ENCODE measurements around the gene HIBCH. TPM values are rescaled to one million over a fixed set of nuclear protein-coding genes. Genes with fewer than 3 reads are reported as not detected.
A peak's percentile ranks its signal among the peaks of the same experiment; 100 is the strongest.

Gene HIBCH
- total RNA-seq, 4 donors from 2014 or later = 16.5 to 20.1 (median 18.3) TPM

- Histone ChIP-seq H3K4me3 (no peak overlapping the region), H3K4me1 (peaks cover 0 to 33% (median 0%) of the 10 kb centered on the region in 3 donors), H3K9me3 (no peaks in the 10 kb centered on the region), H3K27ac (peak overlapping the region in 3 of 4 donors; percentile 10 to 22 (median 22)), H3K27me3 (no peaks in the 10 kb centered on the region), H3K36me3 (peaks cover 0 to 37% of the 10 kb centered on the region in 2 donors)
- TF ChIP-seq CTCF (IDR thresholded peaks at IDR 0.05) (no peak), EP300 (IDR thresholded peaks at IDR 0.05) (no peak), POLR2AphosphoS5 (IDR thresholded peaks at IDR 0.05) (no peak), POLR2A (IDR thresholded peaks at IDR 0.05) (no peak)
- ATAC-seq = peak; percentile 48
- 31 to 41% methylated on average over 4 to 7 of the region's 7 CpGs for WGBS, 2 donors (ENCODE audit: low coverage in 1 of 2)
These were observed 105.0 kb downstream of the HIBCH start for GRCh38 chr2:190214426-190215194.

- Histone ChIP-seq H3K27me3 (no peaks in the 10 kb centered on the region), H3K4me3 (no peak overlapping the region), H3K27ac (no peak overlapping the region), H3K9me3 (no peaks in the 10 kb centered on the region), H3K4me1 (peaks cover 0 to 33% (median 0%) of the 10 kb centered on the region in 3 donors), H3K36me3 (peaks cover 0 to 27% of the 10 kb centered on the region in 2 donors)
- 82 to 87% methylated on average over 7 to 15 of the region's 19 CpGs for WGBS, 2 donors (ENCODE audit: low coverage in 1 of 2)
- no peak for ATAC-seq
- TF ChIP-seq EP300 (IDR thresholded peaks at IDR 0.05) = no peak
- no peak for TF ChIP-seq CTCF (IDR thresholded peaks at IDR 0.05)
- TF ChIP-seq POLR2AphosphoS5 (IDR thresholded peaks at IDR 0.05) = no peak
- TF ChIP-seq POLR2A (IDR thresholded peaks at IDR 0.05) = no peak
These were observed 105.9 kb downstream of the HIBCH start for GRCh38 chr2:190213441-190214335.

GRCh38 chr2:190210471-190210870, 109.2 kb downstream of the HIBCH start:
- Histone ChIP-seq H3K27me3 (no peaks in the 10 kb centered on the region), H3K4me3 (no peak overlapping the region), H3K4me1 (peaks cover 0 to 17% (median 0%) of the 10 kb centered on the region in 3 donors), H3K36me3 (peaks cover 0 to 20% of the 10 kb centered on the region in 2 donors), H3K27ac (no peak overlapping the region), H3K9me3 (no peaks in the 10 kb centered on the region)
- WGBS, 2 donors (ENCODE audit: low coverage in 1 of 2) = 67 to 92% methylated on average over 2 of the region's 2 CpGs
- no peak for ATAC-seq
- TF ChIP-seq POLR2AphosphoS5 (IDR thresholded peaks at IDR 0.05) (no peak), EP300 (IDR thresholded peaks at IDR 0.05) (no peak), POLR2A (IDR thresholded peaks at IDR 0.05) (no peak), CTCF (IDR thresholded peaks at IDR 0.05) (no peak)

- Histone ChIP-seq H3K4me1 (peaks cover 0 to 8% (median 0%) of the 10 kb centered on the region in 3 donors), H3K9me3 (no peaks in the 10 kb centered on the region), H3K36me3 (peaks cover 0 to 20% of the 10 kb centered on the region in 2 donors), H3K4me3 (no peak overlapping the region), H3K27ac (no peak overlapping the region), H3K27me3 (no peaks in the 10 kb centered on the region)
- no peak for TF ChIP-seq POLR2A (IDR thresholded peaks at IDR 0.05)
- no peak for TF ChIP-seq POLR2AphosphoS5 (IDR thresholded peaks at IDR 0.05)
- no peak for TF ChIP-seq CTCF (IDR thresholded peaks at IDR 0.05)
- no peak for TF ChIP-seq EP300 (IDR thresholded peaks at IDR 0.05)
- 94 to 98% methylated on average over 5 of the region's 5 CpGs for WGBS, 2 donors (ENCODE audit: low coverage in 1 of 2)
- no peak for ATAC-seq
These were observed 110.1 kb downstream of the HIBCH start for GRCh38 chr2:190209559-190209958.
